Thymus (tissue), 14 donors: ENCODE measurements around the gene ATF5. TPM values are rescaled to one million over a fixed set of nuclear protein-coding genes. Genes with fewer than 3 reads are reported as not detected.

Source experiments
- DNase-seq, 9 donors: peaks; one replicate each; pipeline ENCODE4 v3.0.0-alpha.2; 2013; ENCODE audit warnings: low spot score in 9 of 9, low read depth in 6 of 9, missing footprints in 1 of 9
- H3K27ac ChIP-seq, 2 donors: one replicate each; pipeline ENCODE4 v1.5.1; 2013; ENCODE audit warnings: control low read depth in 1 of 2, low read depth in 1 of 2, low read length in 1 of 2, mild to moderate bottlenecking in 1 of 2, moderate library complexity in 1 of 2
- H3K27me3 ChIP-seq, 2 donors: one replicate each; pipeline ENCODE4 v1.5.1; 2013; ENCODE audit warnings: low read length in 1 of 2; ENCODE audit not compliant: control insufficient read depth in 2 of 2, insufficient read depth in 1 of 2
- H3K36me3 ChIP-seq, 2 donors: one replicate each; pipeline ENCODE4 v1.5.1; 2013; ENCODE audit warnings: low read length in 1 of 2, mild to moderate bottlenecking in 1 of 2, moderate library complexity in 1 of 2; ENCODE audit not compliant: control insufficient read depth in 2 of 2, insufficient read depth in 2 of 2
- H3K4me1 ChIP-seq, 2 donors: one replicate each; pipeline ENCODE4 v1.5.1; 2013; ENCODE audit warnings: low read length in 2 of 2; ENCODE audit not compliant: control insufficient read depth in 2 of 2, insufficient read depth in 2 of 2
- H3K4me3 ChIP-seq, 2 donors: one replicate each; pipeline ENCODE4 v1.5.1; 2013; ENCODE audit warnings: low read length in 2 of 2, control low read depth in 1 of 2, mild to moderate bottlenecking in 1 of 2
- H3K9me3 ChIP-seq, 2 donors: one replicate each; pipeline ENCODE4 v1.5.1; 2013; ENCODE audit warnings: low read length in 1 of 2, mild to moderate bottlenecking in 1 of 2; ENCODE audit not compliant: control insufficient read depth in 2 of 2, insufficient read depth in 1 of 2
- WGBS: extraction: QIAGEN DNeasy Blood & Tissue Kit; methylation state at CpG from one replicate; pipeline ENCODE4 v1.1.7; 2013; 5-methylcytosine and 5-hydroxymethylcytosine counted together
- long read RNA-seq, 10 donors: transcript quantifications; one replicate each; lab custom pipeline, GENCODE V29; 2026
- polyA plus RNA-seq: library from polyadenylated mRNA; stranded (reverse); fragments of 200-250 nt; gene quantifications from one replicate; pipeline ENCODE4 v1.2.3, GENCODE V29; 2013
- total RNA-seq: library from RNA; stranded (reverse); fragments of 120-200 nt; gene quantifications from one replicate; pipeline ENCODE4 v1.2.4, GENCODE V29; 2013
- donor health status: healthy.

ATF5 gene
- total RNA-seq = 16.0 TPM
- polyA plus RNA-seq = 53.9 TPM
- long read RNA-seq, donor 1, partial matches to known transcripts = 0 of 1 reads
- long read RNA-seq, donor 1, other reads (novel, unspliced or antisense) = 0 of 1 reads
- long read RNA-seq, donor 2, transcript ATF5-201 (3 exons, 2,069 nt) = major isoform, 10 of 27 reads
- long read RNA-seq, donor 2, partial matches to known transcripts = 6 of 27 reads
- long read RNA-seq, donor 2, other reads (novel, unspliced or antisense) = 0 of 27 reads
- long read RNA-seq, donor 3, transcript ATF5-201 (3 exons, 2,069 nt) = major isoform, 7 of 56 reads
- long read RNA-seq, donor 3, partial matches to known transcripts = 16 of 56 reads
- long read RNA-seq, donor 3, other reads (novel, unspliced or antisense) = 26 of 56 reads
- long read RNA-seq, donor 4, partial matches to known transcripts = 6 of 11 reads
- long read RNA-seq, donor 4, other reads (novel, unspliced or antisense) = 0 of 11 reads
- long read RNA-seq, donor 5, transcript ATF5-202 (4 exons, 1,637 nt) = minor isoform, 5 of 42 reads
- long read RNA-seq, donor 5, transcript ATF5-201 (3 exons, 2,069 nt) = major isoform, 9 of 42 reads
- long read RNA-seq, donor 5, transcript ATF5-205 (2 exons, 682 nt) = minor isoform, 8 of 42 reads
- long read RNA-seq, donor 5, partial matches to known transcripts = 19 of 42 reads
- long read RNA-seq, donor 5, other reads (novel, unspliced or antisense) = 0 of 42 reads
- long read RNA-seq, donor 6, transcript ATF5-201 (3 exons, 2,069 nt) = major isoform, 8 of 12 reads
- long read RNA-seq, donor 6, partial matches to known transcripts = 0 of 12 reads
- long read RNA-seq, donor 6, other reads (novel, unspliced or antisense) = 0 of 12 reads
- long read RNA-seq, donor 7, partial matches to known transcripts = 29 of 41 reads
- long read RNA-seq, donor 7, other reads (novel, unspliced or antisense) = 5 of 41 reads
- long read RNA-seq, donor 8, partial matches to known transcripts = 8 of 14 reads
- long read RNA-seq, donor 8, other reads (novel, unspliced or antisense) = 0 of 14 reads
- long read RNA-seq, donor 9, partial matches to known transcripts = 0 of 4 reads
- long read RNA-seq, donor 9, other reads (novel, unspliced or antisense) = 0 of 4 reads
- long read RNA-seq, donor 10, transcript ATF5-205 (2 exons, 682 nt) = major isoform, 7 of 18 reads
- long read RNA-seq, donor 10, partial matches to known transcripts = 5 of 18 reads
- long read RNA-seq, donor 10, other reads (novel, unspliced or antisense) = 0 of 18 reads

GRCh38 chr19:49929121-49929610 lies at the start of gene ATF5, which contains the start of gene NUP62:
TSS of gene ATF5 (plus strand) at chr19:49929205. CDS start at chr19:49930851, 1,646 bp downstream.
TSS of gene NUP62 (minus strand) at chr19:49929504. CDS start at chr19:49909807, 19,697 bp downstream.
- DNase-seq = peak in 7 of 9 donors; percentile 81 to 95 (median 91)
- under 1% methylated on average over 48 of the region's 48 CpGs for WGBS

GRCh38 chr19:49879243-49879963 lies 49.6 kb upstream of the ATF5 start:
- H3K27ac ChIP-seq = no peak overlapping the region
- peaks cover 4 to 28% of the 10 kb centered on the region in 2 donors for H3K4me1 ChIP-seq
- H3K36me3 ChIP-seq = peaks cover 45 to 56% of the 10 kb centered on the region in 2 donors
- no peak for DNase-seq
- no peaks in the 10 kb centered on the region for H3K27me3 ChIP-seq
- peaks cover 3 to 14% of the 10 kb centered on the region in 2 donors for H3K9me3 ChIP-seq
- 99% methylated on average over 12 of the region's 12 CpGs for WGBS
- no peak overlapping the region for H3K4me3 ChIP-seq

More at GRCh38 chr19:49929121-49929610, at the start of gene ATF5, which contains the start of gene NUP62:
- no peaks in the 10 kb centered on the region for H3K27me3 ChIP-seq
- H3K36me3 ChIP-seq = peaks cover 18 to 36% of the 10 kb centered on the region in 2 donors
- H3K4me1 ChIP-seq = peaks cover 13 to 61% of the 10 kb centered on the region in 2 donors
- H3K27ac ChIP-seq = peak within 1 kb of the TSS; percentile 99 to 100
- H3K4me3 ChIP-seq = peak within 1 kb of the TSS; percentile 84 to 87
- peaks cover 0 to 3% of the 10 kb centered on the region in 2 donors for H3K9me3 ChIP-seq

GRCh38 chr19:49880162-49880869 lies 48.7 kb upstream of the ATF5 start:
- H3K27ac ChIP-seq = no peak overlapping the region
- H3K4me3 ChIP-seq = no peak overlapping the region
- H3K36me3 ChIP-seq = peaks cover 51 to 60% of the 10 kb centered on the region in 2 donors
- no peaks in the 10 kb centered on the region for H3K27me3 ChIP-seq
- 97% methylated on average over 10 of the region's 10 CpGs for WGBS
- DNase-seq = no peak
- H3K4me1 ChIP-seq = peaks cover 4 to 24% of the 10 kb centered on the region in 2 donors
- peaks cover 3 to 14% of the 10 kb centered on the region in 2 donors for H3K9me3 ChIP-seq

- H3K27me3 ChIP-seq = no peaks in the 10 kb centered on the region
- H3K4me3 ChIP-seq = no peak overlapping the region
- peaks cover 55 to 60% of the 10 kb centered on the region in 2 donors for H3K36me3 ChIP-seq
- WGBS = 97% methylated on average over 17 of the region's 17 CpGs
- H3K4me1 ChIP-seq = peaks cover 2 to 17% of the 10 kb centered on the region in 2 donors
- H3K27ac ChIP-seq = no peak overlapping the region
- H3K9me3 ChIP-seq = peaks cover 3 to 14% of the 10 kb centered on the region in 2 donors
- DNase-seq = no peak
These were observed 47.8 kb upstream of the ATF5 start for GRCh38 chr19:49881186-49881585.

GRCh38 chr19:49881672-49882394 lies 47.2 kb upstream of the ATF5 start:
- peaks cover 3 to 14% of the 10 kb centered on the region in 2 donors for H3K9me3 ChIP-seq
- no peaks in the 10 kb centered on the region for H3K27me3 ChIP-seq
- peaks cover 2 to 16% of the 10 kb centered on the region in 2 donors for H3K4me1 ChIP-seq
- H3K4me3 ChIP-seq = no peak overlapping the region
- DNase-seq = no peak
- WGBS = 98% methylated on average over 31 of the region's 31 CpGs
- peaks cover 55 to 60% of the 10 kb centered on the region in 2 donors for H3K36me3 ChIP-seq
- H3K27ac ChIP-seq = no peak overlapping the region

- no peak overlapping the region for H3K4me3 ChIP-seq
- H3K27ac ChIP-seq = no peak overlapping the region
- H3K36me3 ChIP-seq = peaks cover 58 to 60% of the 10 kb centered on the region in 2 donors
- peaks cover 0 to 3% of the 10 kb centered on the region in 2 donors for H3K27me3 ChIP-seq
- no peak for DNase-seq
- WGBS = 98% methylated on average over 14 of the region's 14 CpGs
- peaks cover 2 to 14% of the 10 kb centered on the region in 2 donors for H3K4me1 ChIP-seq
- H3K9me3 ChIP-seq = peaks cover 3 to 14% of the 10 kb centered on the region in 2 donors
These were observed 46.4 kb upstream of the ATF5 start for GRCh38 chr19:49882643-49883042.

- no peak overlapping the region for H3K27ac ChIP-seq
- H3K27me3 ChIP-seq = peaks cover 0 to 6% of the 10 kb centered on the region in 2 donors
- no peak overlapping the region for H3K4me3 ChIP-seq
- 98% methylated on average over 5 of the region's 5 CpGs for WGBS
- peaks cover under 1 to 11% of the 10 kb centered on the region in 2 donors for H3K4me1 ChIP-seq
- peaks cover 3 to 10% of the 10 kb centered on the region in 2 donors for H3K9me3 ChIP-seq
- H3K36me3 ChIP-seq = peaks cover 58 to 60% of the 10 kb centered on the region in 2 donors
- no peak for DNase-seq
These were observed 45.9 kb upstream of the ATF5 start for GRCh38 chr19:49883094-49883493.
